Left colon (tissue), 2 donors: ENCODE results near the gene PLOD3. TPM values are rescaled to one million over a fixed set of nuclear protein-coding genes. Genes with fewer than 3 reads are reported as not detected.
A peak's percentile ranks its signal among the peaks of the same experiment; 100 is the strongest.

ENCODE experiments used
- ATAC-seq: fragments of 200-7000 bp; cut with Tn5 transposase; one replicate; pipeline ENCODE4 v1.9.1; 2020; ENCODE audit warnings: mild to moderate bottlenecking, moderate library complexity
- DNase-seq, 2 donors: peaks; one replicate each; pipeline ENCODE4 v3.0.0-alpha.2; 2020
- intact Hi-C, 2 donors: fragments of 100-400 bp; cut with DNase I in 1 of 2; cut with micrococcal nuclease in 1 of 2; formaldehyde crosslinking; loops; one replicate each; pipeline versions ENCODE4 v1.11.2 to v1.14.0; 2022; cut with DNase I, micrococcal nuclease
- microRNA-seq, 2 donors: library from miRNA; unstranded; fragments of <30 nt; microRNA quantifications; one replicate each; pipeline versions ENCODE4 v1.1.0 to v1.2.0, GENCODE V29; 2020
- total RNA-seq, 2 donors: library from RNA; stranded (reverse); fragmentation: NEBNext Ultra II Directional; extraction: Animal tissue kit (Norgen Biotek cat#: 25700); gene quantifications; one replicate each; pipeline ENCODE4 v1.2.1, GENCODE V29; 2021
- donor health status: DM: no; HTN: no; CAD: no.
- donor health status: DM: yes; HTN: yes; CAD: no.

The PLOD3 gene
- total RNA-seq, 2 donors from 2014 or later, result 81.9 to 85.9 TPM

DNA sequence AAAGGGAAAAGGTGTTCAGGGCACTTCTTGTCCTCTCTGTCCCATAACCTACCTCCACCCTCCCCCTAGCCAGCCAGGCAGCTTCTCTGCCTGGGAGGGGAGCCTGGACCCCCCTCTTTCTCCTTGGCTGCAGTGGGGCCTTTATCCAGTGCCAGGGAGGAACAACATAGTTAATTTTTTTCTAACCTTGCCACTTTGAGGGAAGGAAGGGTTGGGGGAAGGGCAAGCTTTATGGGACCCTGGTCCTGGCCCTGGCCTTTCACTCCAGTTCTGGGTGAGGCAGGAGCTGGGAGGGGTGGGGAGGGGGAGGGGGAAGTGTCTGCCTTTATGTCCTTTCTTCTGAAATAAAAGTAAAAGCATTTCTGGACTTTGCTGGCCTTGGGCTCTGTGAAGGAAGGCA is 56.5 kb downstream of the PLOD3 start:
- ATAC-seq, result no peak
- no peak for DNase-seq
- intact Hi-C loops, result no loop called here

DNA sequence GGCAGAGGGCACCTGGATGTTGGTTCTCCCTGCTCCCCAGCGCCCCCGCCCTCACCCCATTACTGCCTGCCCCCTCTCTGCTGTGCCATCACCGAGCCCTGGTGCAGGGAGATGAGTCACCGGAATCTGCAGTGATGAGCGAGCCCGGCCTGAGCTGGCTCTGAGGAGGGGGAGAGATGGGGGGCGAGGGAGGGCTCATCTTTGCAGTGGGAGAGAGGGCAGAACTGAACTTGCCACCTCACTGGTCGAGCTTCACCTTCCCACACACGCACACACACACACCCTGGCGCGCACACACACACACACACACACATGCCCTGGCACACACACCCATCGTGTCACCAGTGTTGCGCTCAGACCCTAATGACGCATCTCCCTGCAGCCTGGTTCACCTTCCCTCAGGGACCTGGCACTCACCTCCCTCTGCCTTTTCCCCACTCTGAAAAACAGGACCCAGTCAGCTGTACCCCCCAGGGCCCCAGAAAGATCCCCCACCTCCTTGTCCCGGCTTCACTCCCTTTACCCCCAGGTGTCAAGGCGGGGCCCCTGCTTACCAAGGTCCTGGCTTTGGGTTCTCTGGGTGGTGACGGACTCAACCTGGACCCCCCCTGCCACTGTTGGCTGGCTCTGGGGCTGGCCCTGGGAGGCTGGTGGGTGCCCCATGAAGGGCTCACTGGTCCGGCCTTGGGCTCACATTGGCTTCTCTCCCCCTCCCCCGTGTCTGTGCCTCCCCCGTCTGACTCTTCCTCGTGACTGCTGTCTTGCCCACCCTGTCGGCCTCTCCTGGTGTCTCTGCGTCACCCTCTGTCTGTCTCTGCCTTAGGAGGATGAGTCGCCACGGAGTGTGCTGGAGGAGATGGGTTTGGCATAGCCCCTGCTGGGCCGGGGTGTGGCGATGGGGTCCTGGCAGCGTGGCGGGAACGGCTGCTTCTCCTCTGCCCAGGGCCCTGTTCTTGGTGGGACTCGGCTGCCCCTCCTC is 57.4 kb downstream of the PLOD3 start:
- no peak for ATAC-seq
- intact Hi-C loops, result no loop called here
- DNase-seq, result no peak

- ATAC-seq (peak; percentile 71), DNase-seq (peak; percentile 66 to 80)
- intact Hi-C loops, result no loop called here
Measured at GRCh38 chr7:101156866-101157589, 60.4 kb downstream of the PLOD3 start.

DNA sequence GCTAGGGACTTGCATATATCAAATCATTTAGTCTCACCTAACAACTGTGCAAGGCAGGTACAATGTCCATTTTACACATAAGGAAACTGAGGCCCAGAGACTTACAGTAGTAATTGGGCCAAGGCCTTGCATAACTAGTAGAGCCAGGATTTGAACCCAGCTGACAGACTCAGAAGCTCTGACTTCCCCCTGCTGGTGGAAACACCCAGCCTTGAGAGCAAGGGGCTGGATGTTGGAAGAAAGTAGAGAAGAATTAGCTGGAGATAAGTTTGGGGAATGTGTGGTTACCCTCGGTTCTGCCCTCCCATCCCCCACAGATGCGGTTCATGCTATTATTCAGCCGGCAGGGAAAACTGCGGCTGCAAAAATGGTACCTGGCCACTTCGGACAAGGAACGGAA is 61.1 kb downstream of the PLOD3 start:
- intact Hi-C loops, result no loop called here
- DNase-seq (no peak), ATAC-seq (no peak)

Small RNA genes lying within 50 kb of the gene (microRNA-seq; reads per million reads assigned to microRNA genes)
- 0 to 0.53 reads per million in 2 donors for gene MIR4653

Other genes starting within 250 kb of the PLOD3 start
- gene MUC12, start 248.0 kb downstream of the PLOD3 start, total RNA-seq, result 1,000 to 10,000 TPM in 1 of 2 donors, 100 to 1,000 TPM in 1; 428 to 2,027 TPM
- 10 to 100 TPM; 12.1 to 42.2 TPM for gene MUC17, start 197.5 kb downstream of the PLOD3 start, total RNA-seq
- 10 to 100 TPM; 36.2 to 43.3 TPM for gene TRIM56, start 132.1 kb downstream of the PLOD3 start, total RNA-seq
- 1 to 10 TPM; 1.8 to 3.1 TPM for gene SERPINE1, start 90.5 kb downstream of the PLOD3 start, total RNA-seq
- gene AP1S1, start 63.1 kb downstream of the PLOD3 start, total RNA-seq, result 10 to 100 TPM; 70.5 to 84.8 TPM
- gene VGF, start 52.0 kb downstream of the PLOD3 start, total RNA-seq, result under 1 TPM; 0.40 to 0.73 TPM
- not detected for gene NAT16, start 37.3 kb downstream of the PLOD3 start, total RNA-seq
- 10 to 100 TPM; 43.1 to 62.4 TPM for gene MOGAT3, start 16.5 kb downstream of the PLOD3 start, total RNA-seq
- 10 to 100 TPM; 85.3 to 92.9 TPM for gene ZNHIT1, start 584 bp upstream of the PLOD3 start, total RNA-seq
- 10 to 100 TPM; 22.1 to 30.8 TPM for gene CLDN15, start 20.2 kb upstream of the PLOD3 start, total RNA-seq
- gene FIS1, start 27.5 kb upstream of the PLOD3 start, total RNA-seq, result 100 to 1,000 TPM; 150 to 156 TPM
- 1 to 10 TPM; 6.0 to 9.1 TPM for gene IFT22, start 104.2 kb upstream of the PLOD3 start, total RNA-seq
- not detected for gene COL26A1, start 145.3 kb upstream of the PLOD3 start, total RNA-seq